GM12875 (cell line): ENCODE measurements around the gene TMEM94.
"Not testable (repeated sequence)": the region's sequence is repeated elsewhere in the genome, so short reads cannot be mapped to it uniquely, and the experiment has no call there.

Experiments
- H3K4me3 ChIP-seq: one replicate; pipeline ENCODE4 v1.5.1; 2011; ENCODE audit warnings: low read depth, low read length, control low read depth
- TF ChIP-seq, protein P1 (sequence below): IDR thresholded peaks from 2 replicates; pipeline ENCODE4 v1.5.1; 2011; ENCODE audit warnings: low read depth, mild to moderate bottlenecking, control low read depth, inconsistent platforms, low read length, moderate library complexity, borderline replicate concordance; ENCODE audit not compliant: insufficient read depth

TMEM94 gene

DNA sequence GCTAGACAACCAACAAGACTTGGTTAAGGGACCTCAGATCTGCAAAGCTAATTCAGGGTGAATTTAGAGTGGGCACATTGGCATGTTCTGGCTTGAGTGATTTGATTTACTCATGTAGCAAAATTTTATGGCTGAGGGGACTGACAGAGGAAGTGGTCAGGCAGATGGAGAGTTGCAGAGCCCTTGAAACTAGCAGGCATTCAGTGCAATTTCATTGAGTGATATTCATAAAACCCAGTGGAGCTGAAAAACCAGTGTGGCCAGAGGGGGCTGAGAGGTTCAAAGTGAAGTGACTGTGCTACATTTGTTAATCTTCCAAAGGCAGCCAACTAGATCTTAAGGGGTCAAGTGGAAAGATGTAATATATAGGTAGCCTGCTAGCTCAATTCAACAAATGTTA lies 2.2 kb upstream of the TMEM94 start:
- TF ChIP-seq, protein P1, sequence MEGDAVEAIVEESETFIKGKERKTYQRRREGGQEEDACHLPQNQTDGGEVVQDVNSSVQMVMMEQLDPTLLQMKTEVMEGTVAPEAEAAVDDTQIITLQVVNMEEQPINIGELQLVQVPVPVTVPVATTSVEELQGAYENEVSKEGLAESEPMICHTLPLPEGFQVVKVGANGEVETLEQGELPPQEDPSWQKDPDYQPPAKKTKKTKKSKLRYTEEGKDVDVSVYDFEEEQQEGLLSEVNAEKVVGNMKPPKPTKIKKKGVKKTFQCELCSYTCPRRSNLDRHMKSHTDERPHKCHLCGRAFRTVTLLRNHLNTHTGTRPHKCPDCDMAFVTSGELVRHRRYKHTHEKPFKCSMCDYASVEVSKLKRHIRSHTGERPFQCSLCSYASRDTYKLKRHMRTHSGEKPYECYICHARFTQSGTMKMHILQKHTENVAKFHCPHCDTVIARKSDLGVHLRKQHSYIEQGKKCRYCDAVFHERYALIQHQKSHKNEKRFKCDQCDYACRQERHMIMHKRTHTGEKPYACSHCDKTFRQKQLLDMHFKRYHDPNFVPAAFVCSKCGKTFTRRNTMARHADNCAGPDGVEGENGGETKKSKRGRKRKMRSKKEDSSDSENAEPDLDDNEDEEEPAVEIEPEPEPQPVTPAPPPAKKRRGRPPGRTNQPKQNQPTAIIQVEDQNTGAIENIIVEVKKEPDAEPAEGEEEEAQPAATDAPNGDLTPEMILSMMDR, result no peak
- H3K4me3 ChIP-seq, result no peak overlapping the region

DNA sequence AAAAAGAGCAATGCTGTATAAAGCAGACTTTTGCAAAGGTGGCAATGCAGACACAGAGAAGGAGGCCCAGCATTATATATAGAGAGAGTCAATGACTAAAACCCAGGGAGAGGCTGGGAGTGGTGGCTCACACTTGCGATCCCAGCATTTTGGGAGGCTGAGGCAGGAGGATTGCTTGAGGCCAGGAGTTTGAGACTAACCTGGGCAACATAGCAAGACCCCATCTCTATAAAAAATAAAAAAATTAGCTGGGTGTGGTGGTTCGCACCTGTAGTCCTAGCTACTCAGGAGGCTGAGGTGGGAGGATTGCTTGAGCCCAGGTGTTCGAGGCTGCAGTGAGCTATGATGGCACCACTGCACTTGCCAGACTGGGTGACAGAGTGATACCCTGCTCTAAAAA lies 1.8 kb upstream of the TMEM94 start:
- not testable (repeated sequence) for H3K4me3 ChIP-seq

DNA sequence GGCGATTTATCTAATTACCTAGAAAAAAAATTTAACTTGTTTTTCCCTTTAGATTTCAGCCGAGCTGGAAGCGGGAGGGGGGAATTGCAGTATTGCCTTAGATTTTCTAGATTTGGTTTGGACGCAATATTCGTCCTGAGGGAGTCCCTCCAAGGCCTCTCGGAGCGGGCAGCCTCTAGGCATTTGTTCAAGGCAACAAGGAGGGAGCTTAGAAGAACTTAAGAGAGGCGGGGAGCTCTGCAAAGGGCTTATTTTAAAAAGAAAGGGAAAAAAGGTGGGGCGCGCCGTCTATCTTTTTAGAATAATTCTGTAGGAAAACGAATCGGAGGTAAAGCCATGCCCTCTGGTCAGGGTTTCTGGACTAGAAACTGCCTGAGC lies 407 bp upstream of the TMEM94 start:
- TF ChIP-seq, protein P1, result no peak
- H3K4me3 ChIP-seq, result peak overlapping the region; percentile 44

DNA sequence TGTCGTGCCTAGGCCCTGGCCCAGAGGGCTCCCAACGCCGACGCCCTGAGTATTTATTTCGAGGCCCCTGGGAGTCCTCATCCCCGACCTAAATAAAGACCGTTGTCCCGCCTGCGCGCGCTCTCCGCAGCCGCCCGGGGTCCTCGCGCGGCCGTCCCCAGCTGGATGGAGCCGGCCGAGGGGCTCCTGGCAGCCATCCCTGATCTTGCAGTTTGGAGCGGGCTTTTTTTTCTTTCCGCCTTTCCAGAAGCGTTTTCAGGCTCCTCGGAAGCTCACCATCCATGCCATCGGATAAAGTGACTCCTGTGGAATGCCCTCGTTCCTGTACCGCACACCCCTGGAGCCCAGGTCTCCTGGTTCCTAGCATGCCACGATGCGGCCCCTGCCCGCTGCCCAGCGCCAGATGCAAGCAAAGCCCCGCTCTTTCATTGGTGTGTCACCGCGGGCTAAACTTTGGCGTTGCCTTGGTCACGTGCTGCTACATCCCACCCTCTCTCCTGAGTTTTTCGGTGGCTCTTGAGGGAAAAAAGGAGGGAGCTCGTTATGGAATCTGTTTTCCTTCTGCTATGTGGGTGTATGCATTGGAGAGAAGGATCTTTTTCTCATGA lies 716 bp downstream of the TMEM94 start:
- peak overlapping the region; percentile 97 for H3K4me3 ChIP-seq
- TF ChIP-seq, protein P1, result no peak

DNA sequence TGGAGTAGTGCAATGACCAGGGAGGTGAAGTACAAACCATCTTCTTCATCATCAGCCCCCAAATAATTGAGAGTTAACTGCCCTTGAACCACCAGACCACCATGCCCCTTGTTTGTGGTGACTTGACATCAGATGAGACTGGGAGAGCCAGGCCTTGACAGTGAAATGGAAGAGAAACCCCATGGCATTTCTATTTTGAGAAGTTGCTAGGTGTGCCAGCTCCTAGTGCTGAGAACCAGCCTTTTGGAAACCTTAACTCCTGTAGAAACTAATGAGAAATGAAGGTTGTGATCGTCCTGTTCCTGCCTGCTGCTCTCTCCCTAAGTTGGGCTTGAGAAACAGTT lies 2.8 kb downstream of the TMEM94 start:
- no peak overlapping the region for H3K4me3 ChIP-seq
- TF ChIP-seq, protein P1, result no peak

DNA sequence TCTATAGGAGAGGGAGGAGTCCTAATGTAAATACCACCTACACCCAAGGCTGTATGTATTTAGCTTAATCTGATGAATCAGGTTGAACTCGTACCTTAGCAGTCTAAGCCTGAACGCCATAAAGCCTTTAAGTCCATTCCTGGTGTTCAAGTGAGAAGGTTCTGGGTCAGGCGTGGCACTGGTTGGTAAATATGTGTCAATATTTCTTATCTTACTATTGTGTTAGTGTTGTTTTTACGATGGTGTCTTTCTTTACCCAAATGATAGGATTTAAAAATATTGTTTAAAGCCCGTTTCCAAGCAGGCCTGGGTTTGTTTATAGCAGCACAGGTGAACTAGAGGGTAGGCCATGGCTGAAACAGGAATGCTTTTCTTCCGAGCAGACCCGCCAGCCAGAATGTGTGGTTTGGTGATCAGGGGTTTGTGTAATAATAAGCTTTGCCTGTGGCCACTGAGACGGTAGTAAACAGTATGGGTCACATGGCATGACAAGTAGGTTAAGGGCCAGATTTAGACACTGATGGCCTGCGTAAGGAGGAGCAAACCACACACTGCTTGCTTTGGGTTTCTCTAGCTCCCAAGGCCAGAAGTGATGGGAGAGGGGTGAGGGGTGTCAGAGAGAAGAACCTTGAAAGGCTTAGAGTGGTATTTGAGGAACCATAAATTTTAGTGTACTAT lies 3.3 kb downstream of the TMEM94 start:
- no peak overlapping the region for H3K4me3 ChIP-seq
- TF ChIP-seq, protein P1, result no peak

- H3K4me3 ChIP-seq, result no peak overlapping the region
- TF ChIP-seq, protein P1, result no peak
Measured at GRCh38 chr17:75460295-75460694, 3.9 kb downstream of the TMEM94 start.
